HG02588 (cell line): ENCODE results near the gene ALLC.

ENCODE experiments used
- ATAC-seq: cut with Tn5 transposase; IDR thresholded peaks from one replicate; pipeline ENCODE4 v1.9.1; 2021; ENCODE audit warnings: mild to moderate bottlenecking, moderate library complexity; ENCODE audit not compliant: unreplicated experiment

The ALLC gene

GRCh38 chr2:3709225-3709624 lies 51.2 kb downstream of the ALLC start:
- no peak for ATAC-seq

GRCh38 chr2:3712424-3712823 lies 54.4 kb downstream of the ALLC start:
- no peak for ATAC-seq

- no peak for ATAC-seq
These were observed 55.0 kb downstream of the ALLC start for GRCh38 chr2:3712831-3713503.

GRCh38 chr2:3718679-3719078 lies 60.7 kb downstream of the ALLC start:
- ATAC-seq, result no peak

GRCh38 chr2:3725002-3725401 lies 67.0 kb downstream of the ALLC start:
- ATAC-seq, result no peak

- ATAC-seq, result no peak
These were observed 67.7 kb downstream of the ALLC start for GRCh38 chr2:3725458-3726250.

- ATAC-seq, result no peak
These were observed 68.5 kb downstream of the ALLC start for GRCh38 chr2:3726511-3726910.

- no peak for ATAC-seq
These were observed 69.5 kb downstream of the ALLC start for GRCh38 chr2:3727397-3728045.

- no peak for ATAC-seq
These were observed 70.4 kb downstream of the ALLC start for GRCh38 chr2:3728104-3729054.

- no peak for ATAC-seq
These were observed 71.1 kb downstream of the ALLC start for GRCh38 chr2:3729055-3729448.

- ATAC-seq, result no peak
These were observed 71.8 kb downstream of the ALLC start for GRCh38 chr2:3729786-3730185.

GRCh38 chr2:3730646-3731045 lies 72.6 kb downstream of the ALLC start:
- ATAC-seq, result no peak

- no peak for ATAC-seq
These were observed 73.8 kb downstream of the ALLC start for GRCh38 chr2:3731829-3732228.

GRCh38 chr2:3736112-3736511 lies 78.1 kb downstream of the ALLC start:
- ATAC-seq, result no peak

- no peak for ATAC-seq
These were observed 79.1 kb downstream of the ALLC start for GRCh38 chr2:3737128-3737527.

- ATAC-seq, result no peak
These were observed 80.5 kb downstream of the ALLC start for GRCh38 chr2:3738454-3738853.

- ATAC-seq, result no peak
These were observed 81.3 kb downstream of the ALLC start for GRCh38 chr2:3739313-3739712.

- no peak for ATAC-seq
These were observed 83.4 kb downstream of the ALLC start for GRCh38 chr2:3741396-3741795.

GRCh38 chr2:3741867-3742602 lies 84.0 kb downstream of the ALLC start:
- no peak for ATAC-seq
